K562 (cell line): ENCODE measurements around the gene INSL3. TPM values are rescaled to one million over a fixed set of nuclear protein-coding genes. Genes with fewer than 3 reads are reported as not detected.

ENCODE experiments used
- MBD2 ChIP-seq: sonication (generic); IDR thresholded peaks from 2 replicates; pipeline ENCODE4 v1.6.1; 2016; ENCODE audit warnings: low read depth, borderline replicate concordance
- REST ChIP-seq, 2 experiments: fragments of 450-650 bp; formaldehyde crosslinking in 1 of 2; IDR thresholded peaks; 2 replicates each; pipeline versions ENCODE4 v1.4.0 to v1.6.1; 2014 to 2020; ENCODE audit warnings: mild to moderate bottlenecking in 2 of 2, borderline replicate concordance in 1 of 2, low read depth in 1 of 2
- SMARCC2 ChIP-seq: fragments of 450-650 bp; IDR thresholded peaks from 2 replicates; pipeline ENCODE4 v1.6.1; 2017; ENCODE audit warnings: antibody characterized with exemption, moderate library complexity, mild to moderate bottlenecking, low read depth
- ZBTB34 ChIP-seq: fragments of 250-450 bp; sonication (Bioruptor Pico); IDR thresholded peaks from 2 replicates; pipeline ENCODE4 v1.8.0; 2021; ENCODE audit warnings: mild to moderate bottlenecking, moderate library complexity
- ZFX ChIP-seq: sonication (generic); formaldehyde crosslinking; IDR thresholded peaks from 2 replicates; pipeline ENCODE4 v1.8.0; 2022; ENCODE audit warnings: mild to moderate bottlenecking, missing genetic modification reagents, moderate library complexity
- ZNF197 ChIP-seq: fragments of 200-800 bp; sonication (Bioruptor generic); IDR thresholded peaks from 2 replicates; pipeline ENCODE4 v1.6.1; 2016; ENCODE audit warnings: low read depth, missing genetic modification characterization, missing compliant biosample characterization
- ZNF551 ChIP-seq: fragments of 250-450 bp; sonication (Bioruptor Pico); IDR thresholded peaks from 2 replicates; pipeline ENCODE4 v1.5.0; 2021; ENCODE audit warnings: mild to moderate bottlenecking, moderate library complexity
- ZNF584 ChIP-seq: fragments of 200-800 bp; sonication (Bioruptor generic); IDR thresholded peaks from 2 replicates; pipeline ENCODE4 v1.6.1; 2016; ENCODE audit warnings: low read depth, mild to moderate bottlenecking, missing genetic modification characterization, missing compliant biosample characterization
- polyA plus RNA-seq, 8 experiments: library from polyadenylated mRNA; depleted of rRNA in 4 of 8; stranded (reverse) in 5 of 8; unstranded in 3 of 8; fragments of >200 nt; fragmentation: Nextera tagmentation in 2 of 8; fragmentation: Illumina TruSeq in 1 of 8; extraction: Ambion mirVana in 2 of 8; extraction: Trizol in 1 of 8; gene quantifications; 2 replicates each; pipeline versions ENCODE4 v1.2.1 to v1.2.3, GENCODE V29; 2011 to 2014; ENCODE audit warnings: inconsistent platforms in 1 of 8, missing spikeins in 1 of 8
- total RNA-seq, 7 experiments: library from RNA; depleted of rRNA in 6 of 7; stranded (reverse); fragments of >200 nt in 6 of 7; fragmentation: Illumina TruSeq in 2 of 7; extraction: Trizol in 2 of 7; gene quantifications; 2 replicates each; pipeline versions ENCODE4 v1.2.1 to v1.2.3, GENCODE V29; 2011 to 2021; ENCODE audit warnings: low replicate concordance in 1 of 7
- TF ChIP-seq, protein P1 (sequence below), 3 experiments: IDR thresholded peaks in 2 of 3; conservative IDR thresholded peaks in 1 of 3; 2 replicates each; pipeline ENCODE4 v1.5.1; 2011 to 2012; ENCODE audit warnings: low read length in 3 of 3, mild to moderate bottlenecking in 3 of 3, control low read depth in 2 of 3, improper control_type of control experiment in 1 of 3, inconsistent platforms in 1 of 3, low read depth in 1 of 3, mixed read lengths in 1 of 3, moderate library complexity in 1 of 3; ENCODE audit not compliant: insufficient read depth in 2 of 3
- TF ChIP-seq, protein P2 (sequence below): sonication (generic); formaldehyde crosslinking; IDR thresholded peaks from 2 replicates; pipeline ENCODE4 v1.8.1; 2023; ENCODE audit warnings: mild to moderate bottlenecking, missing genetic modification reagents

The INSL3 gene
- total and polyA plus RNA-seq, 9 of the 15 experiments (the other 6 are each of a cell fraction or from before 2014, with no cell fraction given): not detected

DNA sequence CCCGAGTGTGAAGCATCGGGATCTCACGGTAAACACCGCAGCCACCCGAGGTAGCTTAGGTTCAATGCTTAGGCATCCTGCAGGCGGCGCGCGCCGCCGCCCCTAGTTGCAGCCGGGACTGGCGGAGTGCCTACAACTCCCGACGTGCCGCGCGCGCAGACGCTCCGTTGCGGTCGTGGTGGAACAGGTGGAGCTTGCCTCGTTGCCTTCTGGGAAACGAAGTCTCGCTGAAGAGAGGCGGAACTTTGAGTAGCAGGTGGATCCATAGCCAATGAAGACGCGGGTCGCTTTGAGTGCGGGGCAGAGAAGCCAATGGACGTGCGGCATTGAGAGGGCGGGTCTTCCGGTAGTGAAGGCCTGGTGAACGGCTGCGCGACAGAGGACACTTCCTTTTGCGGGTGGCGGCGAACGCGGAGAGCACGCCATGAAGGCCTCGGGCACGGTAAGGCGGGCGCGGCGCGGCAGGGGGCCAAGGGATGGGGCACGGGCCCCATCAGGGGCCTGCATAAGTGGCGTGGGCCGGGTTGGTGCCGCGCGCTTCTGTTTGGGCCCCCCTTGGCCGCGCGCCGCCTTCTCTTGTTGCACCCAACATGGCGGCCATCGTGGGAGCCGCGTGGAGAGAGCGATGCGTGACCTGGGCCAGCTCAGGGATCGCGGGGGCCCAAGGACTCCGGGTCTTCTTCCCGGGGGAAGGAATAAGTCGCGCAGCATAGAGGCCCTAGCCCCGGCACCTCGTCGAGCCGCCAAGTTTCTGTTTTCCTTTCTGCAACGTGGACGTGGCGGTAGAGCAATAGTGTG, 38.4 kb upstream of the INSL3 start, which contains the start of gene RPL18A (continued):
- TF ChIP-seq REST (IDR thresholded peaks at IDR 0.05; ENCODE audit: borderline replicate concordance): peak; percentile 86
- TF ChIP-seq REST (CRISPR knock-in tag; IDR thresholded peaks at IDR 0.05; ENCODE audit: low read depth): 0 out of 2 replicates have a peak, but pooled peaks have one; percentile 56
- TF ChIP-seq SMARCC2: no peak
- TF ChIP-seq ZFX (CRISPR knock-in tag): peak; percentile 88
- TF ChIP-seq ZBTB34 (CRISPR knock-in tag): no peak
- peak; percentile 99 for TF ChIP-seq MBD2
- TF ChIP-seq, protein P1, sequence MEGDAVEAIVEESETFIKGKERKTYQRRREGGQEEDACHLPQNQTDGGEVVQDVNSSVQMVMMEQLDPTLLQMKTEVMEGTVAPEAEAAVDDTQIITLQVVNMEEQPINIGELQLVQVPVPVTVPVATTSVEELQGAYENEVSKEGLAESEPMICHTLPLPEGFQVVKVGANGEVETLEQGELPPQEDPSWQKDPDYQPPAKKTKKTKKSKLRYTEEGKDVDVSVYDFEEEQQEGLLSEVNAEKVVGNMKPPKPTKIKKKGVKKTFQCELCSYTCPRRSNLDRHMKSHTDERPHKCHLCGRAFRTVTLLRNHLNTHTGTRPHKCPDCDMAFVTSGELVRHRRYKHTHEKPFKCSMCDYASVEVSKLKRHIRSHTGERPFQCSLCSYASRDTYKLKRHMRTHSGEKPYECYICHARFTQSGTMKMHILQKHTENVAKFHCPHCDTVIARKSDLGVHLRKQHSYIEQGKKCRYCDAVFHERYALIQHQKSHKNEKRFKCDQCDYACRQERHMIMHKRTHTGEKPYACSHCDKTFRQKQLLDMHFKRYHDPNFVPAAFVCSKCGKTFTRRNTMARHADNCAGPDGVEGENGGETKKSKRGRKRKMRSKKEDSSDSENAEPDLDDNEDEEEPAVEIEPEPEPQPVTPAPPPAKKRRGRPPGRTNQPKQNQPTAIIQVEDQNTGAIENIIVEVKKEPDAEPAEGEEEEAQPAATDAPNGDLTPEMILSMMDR (IDR thresholded peaks at IDR 0.05 in 2 of 3, conservative IDR thresholded peaks at IDR 0.05 in 1 of 3; ENCODE audit: insufficient read depth in 2 of 3, low read depth in 1 of 3, low read length in 3 of 3): peak; percentile 91 to 98 (median 94)
- TF ChIP-seq ZNF584 (CRISPR knock-in tag): no peak
- TF ChIP-seq ZNF197: peak; percentile 83; the same call in 1 of the 2 replicates
- TF ChIP-seq ZNF551: no peak
- TF ChIP-seq, protein P2, sequence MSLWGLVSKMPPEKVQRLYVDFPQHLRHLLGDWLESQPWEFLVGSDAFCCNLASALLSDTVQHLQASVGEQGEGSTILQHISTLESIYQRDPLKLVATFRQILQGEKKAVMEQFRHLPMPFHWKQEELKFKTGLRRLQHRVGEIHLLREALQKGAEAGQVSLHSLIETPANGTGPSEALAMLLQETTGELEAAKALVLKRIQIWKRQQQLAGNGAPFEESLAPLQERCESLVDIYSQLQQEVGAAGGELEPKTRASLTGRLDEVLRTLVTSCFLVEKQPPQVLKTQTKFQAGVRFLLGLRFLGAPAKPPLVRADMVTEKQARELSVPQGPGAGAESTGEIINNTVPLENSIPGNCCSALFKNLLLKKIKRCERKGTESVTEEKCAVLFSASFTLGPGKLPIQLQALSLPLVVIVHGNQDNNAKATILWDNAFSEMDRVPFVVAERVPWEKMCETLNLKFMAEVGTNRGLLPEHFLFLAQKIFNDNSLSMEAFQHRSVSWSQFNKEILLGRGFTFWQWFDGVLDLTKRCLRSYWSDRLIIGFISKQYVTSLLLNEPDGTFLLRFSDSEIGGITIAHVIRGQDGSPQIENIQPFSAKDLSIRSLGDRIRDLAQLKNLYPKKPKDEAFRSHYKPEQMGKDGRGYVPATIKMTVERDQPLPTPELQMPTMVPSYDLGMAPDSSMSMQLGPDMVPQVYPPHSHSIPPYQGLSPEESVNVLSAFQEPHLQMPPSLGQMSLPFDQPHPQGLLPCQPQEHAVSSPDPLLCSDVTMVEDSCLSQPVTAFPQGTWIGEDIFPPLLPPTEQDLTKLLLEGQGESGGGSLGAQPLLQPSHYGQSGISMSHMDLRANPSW (CRISPR knock-in tag): 0 out of 2 replicates have a peak, but pooled peaks have one; percentile 62
